Left lung (tissue), 10 donors: ENCODE measurements around the gene FAM43B. TPM values are rescaled to one million over a fixed set of nuclear protein-coding genes. Genes with fewer than 3 reads are reported as not detected.

Experiments used
- ATAC-seq: fragments of 200-7000 bp; cut with Tn5 transposase; one replicate; pipeline ENCODE4 v1.9.1; 2020; ENCODE audit warnings: moderate library complexity
- DNase-seq, 4 donors: peaks; one replicate each; pipeline ENCODE4 v3.0.0-alpha.2; 2013 to 2020
- H3K27ac ChIP-seq, 2 donors: fragments of 200-600 bp; sonication (generic) in 1 of 2; one replicate each; pipeline versions ENCODE4 v1.5.0 to v1.8.0; 2020 to 2021
- H3K27me3 ChIP-seq, 2 donors: fragments of 200-600 bp; sonication (generic) in 1 of 2; one replicate each; pipeline versions ENCODE4 v1.5.0 to v1.8.0; 2020 to 2021
- H3K36me3 ChIP-seq, 2 donors: fragments of 200-600 bp; sonication (generic) in 1 of 2; one replicate each; pipeline versions ENCODE4 v1.5.0 to v1.8.0; 2020 to 2021
- H3K4me1 ChIP-seq, 2 donors: fragments of 200-600 bp; one replicate each; pipeline ENCODE4 v1.8.0; 2021
- H3K4me3 ChIP-seq, 2 donors: fragments of 200-600 bp; sonication (generic) in 1 of 2; one replicate each; pipeline versions ENCODE4 v1.5.0 to v1.8.0; 2020 to 2021; ENCODE audit warnings: mild to moderate bottlenecking in 1 of 2
- H3K9me3 ChIP-seq, 2 donors: fragments of 200-600 bp; sonication (generic) in 1 of 2; one replicate each; pipeline versions ENCODE4 v1.5.0 to v1.8.0; 2020 to 2021
- intact Hi-C, 2 donors: fragments of 100-400 bp; cut with DNase I; formaldehyde crosslinking; loops; one replicate each; pipeline versions ENCODE4 v1.11.2 to v1.14.2; 2022
- polyA plus RNA-seq, 6 donors: library from polyadenylated mRNA; unstranded; fragments of 120-200 nt; gene quantifications; one replicate each; pipeline ENCODE4 v1.2.1, GENCODE V29; 2013; ENCODE audit not compliant: insufficient read length in 6 of 6
- total RNA-seq, 2 donors: library from RNA; stranded (reverse); fragmentation: NEBNext Ultra II Directional; extraction: Animal tissue kit (Norgen Biotek cat#: 25700); gene quantifications; one replicate each; pipeline ENCODE4 v1.2.1, GENCODE V29; 2021
- TF ChIP-seq, protein P1 (sequence below), 2 donors: fragments of 200-600 bp; sonication (generic) in 1 of 2; IDR thresholded peaks; one replicate each; pipeline versions ENCODE4 v1.5.0 to v1.8.0; 2021; ENCODE audit warnings: antibody characterized with exemption in 2 of 2
- donor health status: DM: no; HTN: yes; CAD: no.
- donor health status: DM: no; HTN: no; CAD: no.

Gene FAM43B
- total and polyA plus RNA-seq, 8 donors, result 0.41 to 1.1 (median 0.69) TPM

DNA sequence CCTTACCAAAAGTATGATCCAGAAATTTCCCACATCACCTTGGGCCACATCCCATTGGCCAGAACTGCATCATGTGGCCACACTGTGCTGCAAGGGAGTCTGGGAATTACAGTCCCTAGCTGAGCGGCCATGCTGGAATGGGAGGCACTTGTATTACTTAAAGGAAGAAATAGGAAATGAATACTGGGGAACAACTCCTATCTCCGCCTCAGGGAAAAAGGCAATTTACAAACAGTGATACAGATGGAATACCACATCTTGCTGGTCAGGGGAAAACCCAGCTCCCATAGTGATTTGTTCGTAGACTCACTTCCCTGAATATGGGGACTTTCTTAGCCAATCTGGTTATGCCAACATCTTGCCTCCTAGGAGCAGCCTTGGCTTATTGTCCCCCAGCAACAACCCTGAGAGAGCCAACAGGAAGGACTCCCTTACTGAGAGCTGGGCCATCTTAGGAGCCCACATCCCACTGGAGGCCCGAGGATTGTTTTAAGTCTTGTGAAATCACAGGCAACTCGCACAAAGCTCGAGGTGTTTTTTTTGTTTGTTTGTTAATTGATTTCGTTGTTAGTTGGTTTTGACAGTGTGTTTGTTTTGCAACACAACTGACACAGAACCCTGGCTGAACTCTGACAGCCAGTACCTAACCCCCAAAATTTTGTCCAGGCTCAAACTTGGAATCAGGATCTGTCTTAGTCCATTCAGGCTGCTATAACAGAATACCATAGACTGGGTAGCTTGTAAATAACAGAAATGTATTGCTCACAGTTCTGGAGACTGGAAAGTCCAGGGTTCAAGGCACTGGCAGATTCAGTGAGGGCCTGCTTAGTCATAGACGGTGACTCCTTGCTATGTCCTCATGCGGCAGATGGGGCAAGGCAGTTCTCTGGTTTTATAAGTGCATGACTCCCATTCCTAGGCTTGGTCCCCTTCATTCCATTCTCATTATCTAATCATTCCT is 51.4 kb downstream of the FAM43B start:
- H3K9me3 ChIP-seq, result no peaks in the 10 kb centered on the region
- no peak for DNase-seq
- intact Hi-C loops, result no loop called here
- peak overlapping the region in 1 of 2 donors; percentile 83 for H3K27ac ChIP-seq
- no peak overlapping the region for H3K4me3 ChIP-seq
- H3K36me3 ChIP-seq, result no peaks in the 10 kb centered on the region
- no peaks in the 10 kb centered on the region for H3K27me3 ChIP-seq
- peak; percentile 44 for ATAC-seq
- TF ChIP-seq, protein P1, sequence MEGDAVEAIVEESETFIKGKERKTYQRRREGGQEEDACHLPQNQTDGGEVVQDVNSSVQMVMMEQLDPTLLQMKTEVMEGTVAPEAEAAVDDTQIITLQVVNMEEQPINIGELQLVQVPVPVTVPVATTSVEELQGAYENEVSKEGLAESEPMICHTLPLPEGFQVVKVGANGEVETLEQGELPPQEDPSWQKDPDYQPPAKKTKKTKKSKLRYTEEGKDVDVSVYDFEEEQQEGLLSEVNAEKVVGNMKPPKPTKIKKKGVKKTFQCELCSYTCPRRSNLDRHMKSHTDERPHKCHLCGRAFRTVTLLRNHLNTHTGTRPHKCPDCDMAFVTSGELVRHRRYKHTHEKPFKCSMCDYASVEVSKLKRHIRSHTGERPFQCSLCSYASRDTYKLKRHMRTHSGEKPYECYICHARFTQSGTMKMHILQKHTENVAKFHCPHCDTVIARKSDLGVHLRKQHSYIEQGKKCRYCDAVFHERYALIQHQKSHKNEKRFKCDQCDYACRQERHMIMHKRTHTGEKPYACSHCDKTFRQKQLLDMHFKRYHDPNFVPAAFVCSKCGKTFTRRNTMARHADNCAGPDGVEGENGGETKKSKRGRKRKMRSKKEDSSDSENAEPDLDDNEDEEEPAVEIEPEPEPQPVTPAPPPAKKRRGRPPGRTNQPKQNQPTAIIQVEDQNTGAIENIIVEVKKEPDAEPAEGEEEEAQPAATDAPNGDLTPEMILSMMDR (IDR thresholded peaks at IDR 0.05), result no peak
- H3K4me1 ChIP-seq, result peaks cover 0 to 22% of the 10 kb centered on the region in 2 donors

Other genes with a start within 250 kb of the FAM43B start
- 10 to 100 TPM; 17.9 to 42.2 TPM for gene CAMK2N1, start 66.4 kb upstream of the FAM43B start, total RNA-seq
- 10 to 100 TPM; 53.9 to 91.0 (median 64.6) TPM for gene CAMK2N1, start 66.4 kb upstream of the FAM43B start, polyA plus RNA-seq
- 10 to 100 TPM; 27.8 to 36.0 TPM for gene MUL1, start 44.4 kb upstream of the FAM43B start, total RNA-seq
- 10 to 100 TPM; 22.0 to 26.2 (median 24.2) TPM for gene MUL1, start 44.4 kb upstream of the FAM43B start, polyA plus RNA-seq
- gene CDA, start 36.5 kb downstream of the FAM43B start, total RNA-seq, result 10 to 100 TPM in 1 of 2 donors, 1 to 10 TPM in 1; 2.2 to 12.2 TPM
- gene CDA, start 36.5 kb downstream of the FAM43B start, polyA plus RNA-seq, result 1 to 10 TPM in 1 of 6 donors, under 1 TPM in 5; 0.36 to 1.5 (median 0.56) TPM
- 10 to 100 TPM; 39.1 to 56.3 TPM for gene PINK1, start 80.9 kb downstream of the FAM43B start, total RNA-seq
- 10 to 100 TPM; 28.6 to 39.0 (median 33.8) TPM for gene PINK1, start 80.9 kb downstream of the FAM43B start, polyA plus RNA-seq
- gene DDOST, start 108.8 kb downstream of the FAM43B start, total RNA-seq, result 100 to 1,000 TPM; 211 to 246 TPM
- gene DDOST, start 108.8 kb downstream of the FAM43B start, polyA plus RNA-seq, result 100 to 1,000 TPM; 189 to 212 (median 201) TPM
- 1 to 10 TPM; 4.1 to 4.5 TPM for gene KIF17, start 165.4 kb downstream of the FAM43B start, total RNA-seq
- gene KIF17, start 165.4 kb downstream of the FAM43B start, polyA plus RNA-seq, result 10 to 100 TPM in 1 of 6 donors, 1 to 10 TPM in 5; 5.3 to 12.1 (median 8.5) TPM
- 1 to 10 TPM in 1 of 2 donors, under 1 TPM in 1; 0.12 to 1.8 TPM for gene SH2D5, start 180.1 kb downstream of the FAM43B start, total RNA-seq
- gene SH2D5, start 180.1 kb downstream of the FAM43B start, polyA plus RNA-seq, result under 1 TPM in 5 of 6 donors, not detected in 1; 0.06 to 0.21 (median 0.08) TPM
- gene HP1BP3, start 234.7 kb downstream of the FAM43B start, total RNA-seq, result 100 to 1,000 TPM; 158 to 185 TPM
- gene HP1BP3, start 234.7 kb downstream of the FAM43B start, polyA plus RNA-seq, result 100 to 1,000 TPM; 349 to 444 (median 388) TPM